Measurements from ENCODE around the gene ING5. TPM values are rescaled to one million over a fixed set of nuclear protein-coding genes. Genes with fewer than 3 reads are reported as not detected.
"Not testable (repeated sequence)": the region's sequence is repeated elsewhere in the genome, so short reads cannot be mapped to it uniquely, and the experiment has no call there.

Gene ING5
- total RNA-seq, 3 donors from 2014 or later: 49.2 to 53.5 (median 51.8) TPM

GRCh38 chr2:241748468-241749256, 46.8 kb downstream of the ING5 start:
- Mint-ChIP-seq H3K9me3 (no peaks in the 10 kb centered on the region), H3K4me3 (no peak overlapping the region), H3K4me1 (ENCODE audit: low read depth) (no peaks in the 10 kb centered on the region), H3K36me3 (ENCODE audit: insufficient read depth) (peaks cover 23% of the 10 kb centered on the region), H3K27me3 (ENCODE audit: low read depth) (no peaks in the 10 kb centered on the region)
- DNase-seq (no peak), ATAC-seq (no peak)

- H3K27me3 Mint-ChIP-seq (ENCODE audit: low read depth): no peaks in the 10 kb centered on the region
- ATAC-seq: no peak
- H3K4me1 Mint-ChIP-seq (ENCODE audit: low read depth): no peaks in the 10 kb centered on the region
- H3K9me3 Mint-ChIP-seq: no peaks in the 10 kb centered on the region
- no peak overlapping the region for H3K4me3 Mint-ChIP-seq
- DNase-seq: no peak
- peaks cover 22% of the 10 kb centered on the region for H3K36me3 Mint-ChIP-seq (ENCODE audit: insufficient read depth)
These were observed 48.4 kb downstream of the ING5 start for GRCh38 chr2:241750076-241750840.

- H3K4me1 Mint-ChIP-seq (ENCODE audit: low read depth): no peaks in the 10 kb centered on the region
- H3K27me3 Mint-ChIP-seq (ENCODE audit: low read depth): no peaks in the 10 kb centered on the region
- peaks cover 13% of the 10 kb centered on the region for H3K36me3 Mint-ChIP-seq (ENCODE audit: insufficient read depth)
- no peak overlapping the region for H3K4me3 Mint-ChIP-seq
- DNase-seq: no peak
- ATAC-seq: no peak
- no peaks in the 10 kb centered on the region for H3K9me3 Mint-ChIP-seq
These were observed 49.3 kb downstream of the ING5 start for GRCh38 chr2:241751152-241751551.

DNA sequence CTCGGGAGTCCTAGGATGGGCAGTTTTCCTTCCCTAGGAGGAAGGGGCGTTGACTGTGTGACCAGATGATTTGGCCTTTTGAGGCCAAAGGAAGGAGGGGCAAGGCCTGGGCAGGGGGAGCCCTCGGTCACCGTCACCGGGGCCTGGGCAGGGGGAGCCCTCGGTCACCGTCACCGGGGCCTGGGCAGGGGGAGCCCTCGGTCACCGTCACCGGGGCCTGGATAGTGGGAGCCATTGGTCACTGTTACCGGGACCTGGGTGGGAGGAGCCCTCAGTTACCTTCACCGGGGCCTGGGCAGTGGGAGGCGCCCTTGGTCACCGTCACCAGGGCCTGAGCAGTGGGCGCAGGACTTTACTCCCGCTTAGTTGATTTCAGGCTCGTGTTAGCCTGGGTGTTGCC, 49.9 kb downstream of the ING5 start:
- no peak for DNase-seq
- Mint-ChIP-seq H3K27me3 (ENCODE audit: low read depth) (no peaks in the 10 kb centered on the region), H3K36me3 (ENCODE audit: insufficient read depth) (peaks cover 11% of the 10 kb centered on the region), H3K9me3 (no peaks in the 10 kb centered on the region), H3K4me1 (ENCODE audit: low read depth) (no peaks in the 10 kb centered on the region), H3K4me3 (no peak overlapping the region)
- no peak for ATAC-seq

DNA sequence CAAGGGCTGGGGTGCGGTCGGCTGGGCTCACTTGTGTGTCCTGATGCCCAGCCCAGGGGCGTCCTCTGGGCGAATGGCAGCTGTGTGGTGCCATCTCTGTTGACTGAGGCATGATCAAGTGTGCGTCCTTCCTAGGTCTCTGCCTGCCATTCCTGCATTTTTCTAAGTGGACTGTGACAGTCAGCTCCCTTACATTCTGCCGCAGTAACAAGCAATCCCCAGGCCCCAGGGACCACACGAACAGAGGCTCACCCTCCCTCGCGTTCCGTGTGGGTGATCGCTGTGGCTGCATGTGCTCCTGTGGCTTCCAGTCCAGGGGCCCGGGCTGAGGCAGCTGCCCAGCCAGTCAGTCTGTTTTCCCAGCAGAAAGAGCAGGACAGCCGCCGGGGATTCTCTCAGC, 50.4 kb downstream of the ING5 start:
- DNase-seq: no peak
- Mint-ChIP-seq H3K27me3 (ENCODE audit: low read depth) (no peaks in the 10 kb centered on the region), H3K4me3 (no peak overlapping the region), H3K9me3 (no peaks in the 10 kb centered on the region), H3K36me3 (ENCODE audit: insufficient read depth) (peaks cover 8% of the 10 kb centered on the region), H3K4me1 (ENCODE audit: low read depth) (no peaks in the 10 kb centered on the region)
- no peak for ATAC-seq

DNA sequence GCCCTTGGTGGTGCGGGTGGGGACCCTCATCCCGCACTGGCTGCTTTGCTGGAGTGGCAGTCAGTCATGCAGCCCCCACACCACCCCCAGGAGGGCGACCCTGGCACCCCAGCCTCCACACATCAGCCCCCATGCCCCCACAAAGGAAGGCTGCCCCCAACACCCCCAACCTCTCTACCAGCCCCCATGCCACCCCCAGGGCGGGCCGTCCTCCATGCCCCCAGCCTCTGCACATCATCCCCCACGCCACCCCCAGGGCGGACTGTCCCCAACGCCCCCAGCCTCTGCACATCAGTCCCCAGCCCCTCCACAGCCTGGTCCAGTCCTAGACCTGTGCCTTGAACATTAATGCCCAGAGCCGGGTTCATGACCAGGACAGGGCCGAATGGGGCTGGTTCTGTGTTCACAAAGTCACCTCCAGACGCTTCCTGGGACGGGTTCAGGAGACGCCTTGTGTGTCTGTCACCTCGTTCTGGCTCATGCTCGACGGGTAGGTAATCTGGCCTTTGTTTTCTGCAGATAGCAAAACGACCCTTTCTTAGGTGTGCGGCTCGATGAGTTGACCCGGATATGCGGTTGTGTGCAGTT, 50.9 kb downstream of the ING5 start:
- no peaks in the 10 kb centered on the region for H3K9me3 Mint-ChIP-seq
- no peaks in the 10 kb centered on the region for H3K4me1 Mint-ChIP-seq (ENCODE audit: low read depth)
- no peak overlapping the region for H3K4me3 Mint-ChIP-seq
- peaks cover 7% of the 10 kb centered on the region for H3K36me3 Mint-ChIP-seq (ENCODE audit: insufficient read depth)
- no peaks in the 10 kb centered on the region for H3K27me3 Mint-ChIP-seq (ENCODE audit: low read depth)
- DNase-seq (no peak), ATAC-seq (no peak)

- Mint-ChIP-seq H3K4me3 (no peak overlapping the region), H3K9me3 (no peaks in the 10 kb centered on the region), H3K27me3 (ENCODE audit: low read depth) (no peaks in the 10 kb centered on the region), H3K36me3 (ENCODE audit: insufficient read depth) (peaks cover 11% of the 10 kb centered on the region), H3K4me1 (ENCODE audit: low read depth) (no peaks in the 10 kb centered on the region)
- no peak for DNase-seq
- ATAC-seq: no peak
These were observed 51.7 kb downstream of the ING5 start for GRCh38 chr2:241753493-241753892.

DNA sequence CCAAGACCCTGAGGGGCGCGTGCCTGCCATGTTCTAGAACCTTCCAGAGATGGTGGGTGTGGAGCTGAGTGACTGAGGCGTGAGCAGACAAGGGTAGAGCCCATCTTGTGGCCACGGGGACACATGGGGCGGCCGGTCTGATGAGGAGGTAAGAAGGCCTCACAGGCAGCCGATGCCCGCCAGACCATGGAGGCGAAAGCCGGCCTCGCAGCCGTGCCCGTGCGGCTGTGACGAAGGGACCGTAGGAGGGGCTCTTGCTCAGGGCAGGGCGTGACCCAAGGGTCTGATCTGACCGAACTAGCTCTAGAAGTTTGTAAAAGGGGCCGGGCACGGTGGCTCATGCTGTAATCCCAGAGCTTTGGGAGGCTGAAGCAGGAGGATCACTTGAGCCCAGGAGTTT, 52.2 kb downstream of the ING5 start:
- no peaks in the 10 kb centered on the region for H3K9me3 Mint-ChIP-seq
- H3K4me1 Mint-ChIP-seq (ENCODE audit: low read depth): no peaks in the 10 kb centered on the region
- no peaks in the 10 kb centered on the region for H3K27me3 Mint-ChIP-seq (ENCODE audit: low read depth)
- H3K36me3 Mint-ChIP-seq (ENCODE audit: insufficient read depth): peaks cover 11% of the 10 kb centered on the region
- ATAC-seq (no peak), DNase-seq (no peak)
- H3K4me3 Mint-ChIP-seq: no peak overlapping the region

DNA sequence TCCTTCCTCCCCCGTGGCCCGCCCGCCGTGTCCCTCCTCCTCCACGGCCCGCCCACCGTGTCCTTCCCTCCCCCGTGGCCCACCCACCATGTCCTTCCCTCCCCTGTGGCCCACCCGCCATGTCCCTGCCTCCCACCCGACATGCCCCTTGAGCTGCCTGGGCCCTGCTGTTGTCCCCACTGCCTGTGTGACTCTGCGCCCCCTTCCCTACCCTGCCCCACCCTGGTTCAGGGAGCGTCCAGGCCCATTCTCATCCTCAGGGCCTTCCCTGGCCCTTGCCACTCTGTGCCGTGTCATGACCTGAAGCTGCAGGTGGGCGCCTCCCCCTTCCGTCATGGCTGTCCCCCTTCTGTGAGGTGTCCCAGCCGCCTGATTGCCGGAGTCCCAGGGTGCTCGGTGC, 53.3 kb downstream of the ING5 start:
- no peaks in the 10 kb centered on the region for H3K27me3 Mint-ChIP-seq (ENCODE audit: low read depth)
- H3K4me1 Mint-ChIP-seq (ENCODE audit: low read depth): peaks cover 5% of the 10 kb centered on the region
- ATAC-seq: no peak
- H3K4me3 Mint-ChIP-seq: no peak overlapping the region
- DNase-seq: no peak
- peaks cover 14% of the 10 kb centered on the region for H3K36me3 Mint-ChIP-seq (ENCODE audit: insufficient read depth)
- H3K9me3 Mint-ChIP-seq: no peaks in the 10 kb centered on the region

DNA sequence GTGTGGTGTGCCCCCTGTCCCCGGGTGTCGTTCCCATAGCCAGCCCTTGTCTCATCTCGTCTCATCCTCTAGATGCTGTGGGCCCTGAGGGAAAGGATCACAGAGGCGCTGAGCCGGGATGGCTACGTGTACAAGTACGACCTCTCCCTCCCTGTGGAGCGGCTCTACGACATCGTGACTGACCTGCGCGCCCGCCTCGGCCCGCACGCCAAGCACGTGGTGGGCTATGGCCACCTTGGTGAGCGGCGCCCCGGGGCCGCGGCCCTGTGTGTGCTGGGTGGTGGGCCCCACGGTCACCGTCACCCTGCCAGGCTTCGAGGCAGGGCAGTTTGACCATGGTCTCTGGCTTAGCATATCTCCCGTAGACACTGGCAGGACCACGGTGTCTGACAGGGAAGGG, 53.9 kb downstream of the ING5 start:
- no peaks in the 10 kb centered on the region for H3K9me3 Mint-ChIP-seq
- H3K4me1 Mint-ChIP-seq (ENCODE audit: low read depth): peaks cover 5% of the 10 kb centered on the region
- no peaks in the 10 kb centered on the region for H3K27me3 Mint-ChIP-seq (ENCODE audit: low read depth)
- ATAC-seq (no peak), DNase-seq (no peak)
- peaks cover 15% of the 10 kb centered on the region for H3K36me3 Mint-ChIP-seq (ENCODE audit: insufficient read depth)
- no peak overlapping the region for H3K4me3 Mint-ChIP-seq

DNA sequence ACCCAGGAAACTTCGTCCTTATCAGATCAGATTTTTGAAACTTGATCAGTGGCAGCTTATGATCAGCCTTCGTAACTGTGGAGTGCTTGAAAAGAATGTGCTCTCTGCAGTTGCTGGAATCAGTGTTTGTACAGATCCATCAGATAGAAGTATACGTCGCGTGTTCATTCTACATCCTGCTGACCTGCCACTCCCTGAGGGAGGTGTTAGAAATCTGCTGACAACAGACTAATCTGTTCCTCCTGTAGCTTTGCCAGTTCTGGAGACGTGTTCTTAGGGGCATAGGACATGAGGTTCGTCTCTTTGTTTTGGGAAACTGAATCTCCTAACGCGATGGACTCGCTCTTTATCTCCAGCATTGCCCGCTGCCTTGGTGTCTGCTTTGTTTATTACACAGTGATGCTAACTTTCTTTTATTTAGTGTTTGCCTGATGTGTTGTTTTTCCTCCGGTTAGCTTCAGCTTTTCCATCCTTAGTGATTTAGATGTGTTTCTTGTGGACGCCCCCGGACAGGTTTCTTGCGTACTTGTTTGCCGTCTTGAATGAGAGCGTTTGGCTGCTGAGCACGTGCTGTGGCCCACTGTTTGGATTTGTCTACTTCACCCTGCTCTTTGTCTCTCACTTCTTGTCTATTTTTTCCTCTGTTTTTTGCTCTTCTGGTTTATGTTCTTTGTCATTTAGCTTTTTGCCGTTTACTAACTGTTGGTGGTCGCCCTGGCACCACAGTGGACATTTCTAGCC, 57.4 kb downstream of the ING5 start:
- H3K4me1 Mint-ChIP-seq (ENCODE audit: low read depth): peaks cover 24% of the 10 kb centered on the region
- no peaks in the 10 kb centered on the region for H3K9me3 Mint-ChIP-seq
- H3K27me3 Mint-ChIP-seq (ENCODE audit: low read depth): no peaks in the 10 kb centered on the region
- no peak overlapping the region for H3K4me3 Mint-ChIP-seq
- no peak for ATAC-seq
- peaks cover 17% of the 10 kb centered on the region for H3K36me3 Mint-ChIP-seq (ENCODE audit: insufficient read depth)
- no peak for DNase-seq

GRCh38 chr2:241759893-241760292, 58.1 kb downstream of the ING5 start:
- not testable (repeated sequence) for DNase-seq; H3K4me3 Mint-ChIP-seq; H3K9me3 Mint-ChIP-seq; H3K27me3 Mint-ChIP-seq (ENCODE audit: low read depth); ATAC-seq
- H3K36me3 Mint-ChIP-seq (ENCODE audit: insufficient read depth): peaks cover 17% of the 10 kb centered on the region
- peaks cover 30% of the 10 kb centered on the region for H3K4me1 Mint-ChIP-seq (ENCODE audit: low read depth)

GRCh38 chr2:241760301-241760771, 58.5 kb downstream of the ING5 start:
- Mint-ChIP-seq H3K27me3 (ENCODE audit: low read depth) (no peaks in the 10 kb centered on the region), H3K4me3 (no peak overlapping the region), H3K9me3 (no peaks in the 10 kb centered on the region), H3K36me3 (ENCODE audit: insufficient read depth) (peaks cover 17% of the 10 kb centered on the region), H3K4me1 (ENCODE audit: low read depth) (peaks cover 30% of the 10 kb centered on the region)
- no peak for ATAC-seq
- no peak for DNase-seq

DNA sequence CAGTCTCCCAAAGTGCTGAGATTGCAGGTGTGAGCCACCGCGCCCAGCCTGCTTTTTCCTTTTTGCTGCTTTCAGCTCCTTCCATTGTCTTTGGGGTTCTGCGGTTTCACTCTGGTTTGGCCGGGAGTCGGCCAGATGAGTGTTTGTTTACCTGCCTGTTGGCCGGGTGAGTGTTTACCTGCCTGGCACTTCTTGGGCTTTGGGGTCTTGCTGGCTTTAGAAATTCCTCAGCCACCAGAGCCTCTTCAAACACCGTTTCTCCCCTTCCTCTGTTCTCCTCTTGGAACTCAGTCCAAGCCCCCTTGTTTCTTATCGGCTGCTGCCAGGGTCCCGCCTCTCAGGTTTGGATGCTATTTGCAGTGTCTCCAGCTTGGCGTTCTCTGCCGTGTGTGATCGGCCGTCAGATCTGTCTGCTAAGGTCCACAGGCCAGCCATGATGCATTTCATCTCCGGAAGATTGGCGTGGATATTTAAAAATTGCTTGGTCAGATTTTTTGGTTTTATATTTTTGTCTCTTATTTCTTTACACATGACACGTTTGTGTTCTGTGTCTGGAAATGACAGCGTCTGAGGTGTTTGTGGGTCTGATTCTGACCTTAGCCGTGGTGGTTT, 60.6 kb downstream of the ING5 start:
- ATAC-seq: no peak
- Mint-ChIP-seq H3K4me1 (ENCODE audit: low read depth) (peaks cover 30% of the 10 kb centered on the region), H3K4me3 (peak overlapping the region; percentile 54)

More for the DNA sequence above, 60.6 kb downstream of the ING5 start:
- DNase-seq: no peak
- Mint-ChIP-seq H3K36me3 (ENCODE audit: insufficient read depth) (peaks cover 17% of the 10 kb centered on the region), H3K9me3 (no peaks in the 10 kb centered on the region), H3K27me3 (ENCODE audit: low read depth) (no peaks in the 10 kb centered on the region)

Measured in activated T-cell treated with anti-CD3 and anti-CD28 coated beads, Interleukin-2, amount 50 U/mL, for 4 hours (primary cell).